Stimulated activated memory B cell treated with anti-CD40 and anti-IgM and Interleukin-4, amounts not matched to agents 10 μg/mL and 1 μg/mL and 100 μg/mL, for 72 hours (primary cell): ENCODE data around the gene PDE1A.

Experiments
- ATAC-seq: fragments of 150-1000 bp; cut with Tn5 transposase; 2 replicates; pipeline ENCODE4 v1.10.0; 2021
- H3K27ac Mint-ChIP-seq: one replicate; pipeline ENCODE4 v1.8.0; 2022; ENCODE audit warnings: mild to moderate bottlenecking, mixed read lengths
- H3K27me3 Mint-ChIP-seq: one replicate; pipeline ENCODE4 v1.8.0; 2022; ENCODE audit warnings: mixed read lengths
- H3K36me3 Mint-ChIP-seq: one replicate; pipeline ENCODE4 v1.8.0; 2022; ENCODE audit warnings: mixed read lengths
- H3K4me1 Mint-ChIP-seq: one replicate; pipeline ENCODE4 v1.8.0; 2022; ENCODE audit warnings: mixed read lengths
- H3K4me3 Mint-ChIP-seq: one replicate; pipeline ENCODE4 v1.8.0; 2022; ENCODE audit warnings: mild to moderate bottlenecking, moderate library complexity, mixed read lengths
- H3K9me3 Mint-ChIP-seq: one replicate; pipeline ENCODE4 v1.8.0; 2022; ENCODE audit warnings: mixed read lengths

Gene PDE1A

DNA sequence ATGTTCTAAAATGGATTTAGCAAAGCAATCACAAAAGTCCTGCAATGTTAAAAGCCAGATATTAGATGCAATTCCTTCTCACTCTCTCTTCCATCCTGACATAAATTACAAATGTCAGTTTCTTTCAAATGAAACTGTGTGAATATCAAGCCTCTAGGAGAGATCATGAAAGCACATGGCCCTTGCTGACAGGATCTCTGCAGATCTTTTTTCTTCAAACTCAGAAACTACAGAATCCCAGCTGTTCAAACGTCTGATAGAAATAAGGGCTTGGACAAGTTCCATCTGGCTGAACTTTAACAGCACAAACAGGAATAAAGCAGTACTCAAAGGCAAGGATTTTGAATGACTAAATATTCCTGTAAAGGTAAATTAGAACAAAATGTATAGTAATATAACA lies 47.6 kb downstream of the PDE1A start:
- Mint-ChIP-seq H3K36me3 (no peaks in the 10 kb centered on the region), H3K4me3 (no peak overlapping the region), H3K27me3 (no peaks in the 10 kb centered on the region), H3K27ac (no peak overlapping the region), H3K4me1 (no peaks in the 10 kb centered on the region), H3K9me3 (peaks cover 18% of the 10 kb centered on the region)
- no peak for ATAC-seq

DNA sequence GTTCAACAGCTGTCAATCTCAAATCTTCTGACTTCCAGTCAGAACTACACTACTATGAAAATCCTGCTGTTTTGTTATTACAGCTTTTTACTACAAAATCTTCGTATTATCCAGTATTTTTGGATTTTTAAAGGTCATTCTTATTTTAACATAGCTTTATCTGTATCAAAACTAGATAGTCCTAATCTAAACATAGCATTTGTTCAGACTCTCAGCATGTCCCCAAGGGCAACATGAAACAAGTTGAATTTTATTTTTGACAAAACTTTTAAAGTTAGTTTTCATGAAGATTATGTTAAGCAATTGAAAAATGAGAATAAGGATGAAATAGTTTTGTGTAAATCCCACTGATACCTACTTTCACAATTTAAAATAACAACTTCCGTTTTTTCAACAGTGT lies 48.1 kb downstream of the PDE1A start:
- no peak for ATAC-seq
- Mint-ChIP-seq H3K4me1 (no peaks in the 10 kb centered on the region), H3K36me3 (no peaks in the 10 kb centered on the region), H3K27me3 (no peaks in the 10 kb centered on the region), H3K9me3 (peaks cover 18% of the 10 kb centered on the region), H3K4me3 (no peak overlapping the region), H3K27ac (no peak overlapping the region)

DNA sequence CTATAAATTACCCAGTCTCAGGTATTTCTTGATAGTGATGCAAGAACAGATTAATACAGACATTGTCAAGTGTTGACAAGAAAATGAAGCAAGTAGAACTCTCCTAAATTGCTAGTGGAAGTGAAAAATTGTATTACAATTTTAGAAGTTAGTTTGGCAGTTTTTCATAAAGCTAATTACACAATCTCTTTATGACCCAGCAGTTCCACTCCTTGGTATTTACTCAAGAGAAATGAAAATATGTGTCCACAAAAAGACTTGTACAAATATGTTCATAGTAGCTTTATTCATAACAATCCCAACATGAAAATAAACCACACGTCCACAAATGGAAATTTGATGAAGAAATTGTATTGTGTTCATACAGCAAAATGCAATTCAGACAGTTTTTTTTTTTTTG lies 49.4 kb downstream of the PDE1A start:
- Mint-ChIP-seq H3K4me3 (no peak overlapping the region), H3K36me3 (no peaks in the 10 kb centered on the region), H3K4me1 (no peaks in the 10 kb centered on the region), H3K27me3 (no peaks in the 10 kb centered on the region), H3K9me3 (peaks cover 18% of the 10 kb centered on the region), H3K27ac (no peak overlapping the region)
- ATAC-seq = no peak

DNA sequence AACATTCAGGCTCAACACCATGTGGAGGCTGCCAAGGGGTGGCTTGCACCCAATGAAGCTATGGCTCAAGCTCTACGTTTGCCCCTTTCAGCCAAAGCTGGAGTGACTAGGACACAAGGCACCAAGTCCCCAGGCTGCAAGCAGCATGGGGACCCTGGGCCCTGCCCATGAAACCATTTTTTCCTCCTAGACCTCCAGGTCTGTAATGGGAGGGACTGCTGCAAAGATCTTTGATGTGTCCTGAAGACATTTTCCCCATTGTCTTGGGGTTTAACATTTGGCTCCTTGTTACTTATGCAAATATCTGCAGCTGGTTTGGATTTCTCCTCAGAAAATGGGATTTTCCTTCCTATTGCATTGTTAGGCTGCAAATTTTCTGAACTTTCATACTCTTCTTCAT lies 51.0 kb downstream of the PDE1A start:
- H3K9me3 Mint-ChIP-seq = peaks cover 18% of the 10 kb centered on the region

DNA sequence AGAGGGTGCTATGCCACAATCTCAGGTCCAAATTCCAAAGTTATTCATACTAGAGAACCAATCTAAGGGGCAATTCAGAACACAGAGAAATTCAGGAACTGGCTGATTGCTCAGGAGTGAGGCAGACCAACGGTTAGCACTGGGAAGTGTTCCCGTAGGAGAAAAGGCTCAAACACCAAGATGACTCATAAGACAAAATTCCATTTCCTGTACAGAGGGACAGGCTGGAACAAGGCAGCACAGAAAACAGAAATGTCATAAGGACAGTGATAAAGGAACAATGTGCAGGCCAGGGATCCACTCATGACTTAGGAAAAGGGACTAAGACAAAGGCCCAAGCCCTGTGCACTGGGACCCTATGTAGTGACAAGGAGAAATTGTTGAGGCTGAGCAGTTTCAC lies 54.2 kb downstream of the PDE1A start:
- H3K9me3 Mint-ChIP-seq = peaks cover 21% of the 10 kb centered on the region
- no peaks in the 10 kb centered on the region for H3K27me3 Mint-ChIP-seq
- no peak overlapping the region for H3K27ac Mint-ChIP-seq

More for the DNA sequence above, 51.0 kb downstream of the PDE1A start:
- no peak for ATAC-seq
- Mint-ChIP-seq H3K27me3 (no peaks in the 10 kb centered on the region), H3K36me3 (no peaks in the 10 kb centered on the region), H3K4me3 (no peak overlapping the region), H3K27ac (no peak overlapping the region), H3K4me1 (no peaks in the 10 kb centered on the region)

DNA sequence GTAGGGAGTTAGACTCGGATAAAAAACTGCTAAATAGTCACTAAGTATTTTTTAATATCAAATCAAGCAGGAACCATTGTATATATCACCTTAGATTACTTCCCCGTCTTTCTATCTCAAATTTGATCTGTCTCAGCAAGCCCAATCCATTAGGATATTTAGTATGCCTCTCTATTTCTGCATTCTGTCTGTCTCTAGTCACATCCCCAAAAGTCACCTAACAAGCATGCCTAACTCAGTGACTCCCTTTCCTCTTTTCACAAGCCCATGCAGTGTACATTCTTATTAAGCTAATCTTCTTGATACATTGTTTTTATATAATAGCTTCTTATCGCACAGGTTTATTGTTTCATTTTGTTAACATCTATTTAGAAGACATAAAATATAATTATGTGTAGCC lies 57.8 kb downstream of the PDE1A start:
- ATAC-seq = no peak
- Mint-ChIP-seq H3K36me3 (no peaks in the 10 kb centered on the region), H3K27ac (no peak overlapping the region), H3K27me3 (no peaks in the 10 kb centered on the region), H3K4me3 (no peak overlapping the region), H3K9me3 (peaks cover 7% of the 10 kb centered on the region), H3K4me1 (no peaks in the 10 kb centered on the region)

More for the DNA sequence above, 54.2 kb downstream of the PDE1A start:
- Mint-ChIP-seq H3K4me3 (no peak overlapping the region), H3K4me1 (no peaks in the 10 kb centered on the region), H3K36me3 (no peaks in the 10 kb centered on the region)
- ATAC-seq = no peak

DNA sequence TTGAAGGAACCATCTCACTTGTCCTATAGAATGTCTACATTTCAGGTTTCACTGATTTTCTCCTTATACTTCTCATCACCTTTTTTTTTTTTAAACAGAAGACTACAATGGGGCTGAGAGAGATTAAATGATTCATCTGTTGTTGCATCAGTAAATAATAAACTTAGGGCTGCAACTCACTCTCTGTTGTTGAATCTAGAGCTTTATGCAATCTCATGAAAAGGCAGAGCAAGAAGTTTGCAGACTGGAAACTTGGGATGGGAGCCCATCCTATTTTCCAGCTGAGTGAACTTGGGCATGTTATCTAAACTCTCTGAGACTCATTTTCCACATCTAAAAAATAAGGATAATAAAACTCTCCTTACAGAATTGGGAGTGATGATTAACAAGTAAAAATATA lies 58.4 kb downstream of the PDE1A start:
- Mint-ChIP-seq H3K4me3 (no peak overlapping the region), H3K4me1 (no peaks in the 10 kb centered on the region), H3K27ac (no peak overlapping the region), H3K9me3 (peaks cover 4% of the 10 kb centered on the region), H3K36me3 (no peaks in the 10 kb centered on the region), H3K27me3 (no peaks in the 10 kb centered on the region)
- ATAC-seq = no peak

DNA sequence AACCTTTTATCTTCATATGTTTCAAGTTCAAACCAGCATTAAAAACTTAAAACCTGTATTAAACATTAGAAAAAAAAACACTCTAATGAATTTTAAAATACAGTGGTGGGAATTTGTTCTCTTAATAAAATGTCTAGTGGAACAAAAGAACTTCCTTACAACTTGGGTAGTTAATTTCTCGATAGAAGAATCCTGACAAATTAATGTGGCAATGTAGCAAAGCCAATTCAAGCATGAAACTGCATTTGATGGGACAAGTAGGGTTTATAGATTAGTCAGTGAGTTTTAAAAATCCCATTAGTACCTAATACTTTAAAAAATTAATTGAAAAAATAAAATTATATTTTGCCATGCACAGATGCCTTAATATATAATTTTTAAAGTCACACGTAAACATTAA lies 59.4 kb downstream of the PDE1A start:
- Mint-ChIP-seq H3K27me3 (no peaks in the 10 kb centered on the region), H3K4me1 (no peaks in the 10 kb centered on the region), H3K36me3 (no peaks in the 10 kb centered on the region), H3K4me3 (no peak overlapping the region), H3K9me3 (peaks cover 3% of the 10 kb centered on the region), H3K27ac (no peak overlapping the region)
- ATAC-seq = no peak

DNA sequence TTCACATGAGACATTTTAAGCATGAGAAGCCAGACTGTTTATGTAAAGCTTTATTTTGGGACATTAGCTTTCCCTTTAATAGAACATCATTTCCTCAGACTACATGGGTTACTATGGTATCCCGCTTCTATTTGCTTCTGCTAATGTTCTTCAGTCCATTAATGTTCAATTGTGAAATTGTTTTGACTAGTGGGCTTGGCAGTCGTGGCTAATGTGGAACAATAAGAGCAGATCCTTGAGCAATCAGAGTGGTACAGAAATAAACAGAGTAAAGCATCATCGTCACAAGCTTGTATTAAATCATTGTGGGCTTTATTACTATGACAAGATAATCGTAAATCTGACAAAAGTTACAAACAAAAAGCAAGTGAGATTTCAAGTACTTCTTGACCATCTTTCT lies 60.2 kb downstream of the PDE1A start:
- peaks cover 3% of the 10 kb centered on the region for H3K9me3 Mint-ChIP-seq
- H3K27me3 Mint-ChIP-seq = no peaks in the 10 kb centered on the region
- no peaks in the 10 kb centered on the region for H3K4me1 Mint-ChIP-seq
- no peaks in the 10 kb centered on the region for H3K36me3 Mint-ChIP-seq
- H3K27ac Mint-ChIP-seq = no peak overlapping the region
- no peak overlapping the region for H3K4me3 Mint-ChIP-seq
- no peak for ATAC-seq

DNA sequence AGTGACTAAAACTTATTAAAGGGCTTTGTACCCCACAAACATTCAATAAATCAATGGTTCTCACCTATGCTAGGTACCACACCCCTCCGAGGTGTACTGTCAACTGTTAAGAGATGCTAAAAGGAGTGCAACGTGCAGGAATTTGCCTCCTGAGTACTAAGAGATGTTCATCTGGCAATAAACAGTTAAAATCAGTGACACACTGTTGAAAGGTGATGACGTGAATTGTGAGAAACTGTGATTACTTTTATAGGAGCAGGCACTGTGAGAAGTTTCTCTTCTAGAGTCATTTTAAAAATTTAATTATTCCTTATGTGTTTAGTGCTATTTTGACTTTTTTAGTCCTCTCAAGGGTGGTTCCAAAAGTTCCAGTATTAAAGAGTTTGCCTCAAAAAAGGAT lies 61.0 kb downstream of the PDE1A start:
- Mint-ChIP-seq H3K9me3 (peaks cover 3% of the 10 kb centered on the region), H3K4me1 (no peaks in the 10 kb centered on the region), H3K4me3 (no peak overlapping the region), H3K27ac (no peak overlapping the region), H3K27me3 (no peaks in the 10 kb centered on the region), H3K36me3 (no peaks in the 10 kb centered on the region)
- ATAC-seq = no peak

DNA sequence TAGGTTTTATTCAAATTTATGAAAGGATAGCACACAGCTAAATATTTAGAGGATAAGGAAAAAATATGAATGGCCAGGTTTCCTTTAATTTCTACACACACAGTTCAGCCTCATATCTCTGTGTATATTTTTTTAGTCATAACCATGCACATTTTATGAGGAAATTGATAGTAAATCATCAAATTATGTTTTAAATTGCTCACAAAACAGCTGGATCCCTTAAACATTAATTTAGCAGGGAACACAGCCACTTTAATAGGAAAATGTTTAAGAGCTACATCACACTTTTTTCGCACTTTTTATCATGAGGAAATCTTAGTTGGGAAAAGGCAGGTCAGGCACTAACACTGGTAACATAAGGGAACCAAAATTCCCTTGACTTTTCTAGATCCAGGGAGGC lies 65.4 kb downstream of the PDE1A start:
- Mint-ChIP-seq H3K27me3 (no peaks in the 10 kb centered on the region), H3K9me3 (no peaks in the 10 kb centered on the region), H3K36me3 (no peaks in the 10 kb centered on the region), H3K27ac (no peak overlapping the region), H3K4me3 (no peak overlapping the region), H3K4me1 (no peaks in the 10 kb centered on the region)
- ATAC-seq = no peak

DNA sequence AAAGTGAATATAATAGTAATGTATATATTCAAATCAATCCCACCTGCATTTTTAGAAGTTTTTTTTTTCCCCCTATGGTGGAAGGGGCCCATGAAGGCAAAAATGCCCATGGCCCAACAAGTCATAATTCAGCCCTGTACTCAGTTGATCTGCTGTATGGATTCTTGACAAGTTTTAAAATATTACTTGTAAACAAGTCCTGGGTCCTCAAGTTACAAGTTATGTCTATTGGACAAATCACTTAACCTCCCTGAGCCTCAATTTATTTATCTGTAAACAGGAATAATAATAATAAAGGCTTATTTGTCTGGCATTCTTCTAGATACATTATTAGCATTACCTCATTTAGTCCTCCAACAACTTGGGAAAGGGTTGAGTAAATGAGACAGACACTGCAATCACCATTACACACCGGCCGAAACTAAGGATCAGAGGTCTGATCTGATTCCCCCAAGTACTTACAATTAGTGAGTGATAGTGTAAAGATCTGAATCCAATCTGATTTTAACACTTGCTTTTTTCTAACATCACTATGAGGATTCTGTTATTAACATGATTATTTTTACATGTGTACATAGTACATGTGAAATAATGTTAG lies 66.1 kb downstream of the PDE1A start:
- no peaks in the 10 kb centered on the region for H3K4me1 Mint-ChIP-seq
- no peak overlapping the region for H3K27ac Mint-ChIP-seq
- H3K4me3 Mint-ChIP-seq = no peak overlapping the region
- no peak for ATAC-seq
- no peaks in the 10 kb centered on the region for H3K27me3 Mint-ChIP-seq
- H3K9me3 Mint-ChIP-seq = no peaks in the 10 kb centered on the region
- H3K36me3 Mint-ChIP-seq = no peaks in the 10 kb centered on the region

DNA sequence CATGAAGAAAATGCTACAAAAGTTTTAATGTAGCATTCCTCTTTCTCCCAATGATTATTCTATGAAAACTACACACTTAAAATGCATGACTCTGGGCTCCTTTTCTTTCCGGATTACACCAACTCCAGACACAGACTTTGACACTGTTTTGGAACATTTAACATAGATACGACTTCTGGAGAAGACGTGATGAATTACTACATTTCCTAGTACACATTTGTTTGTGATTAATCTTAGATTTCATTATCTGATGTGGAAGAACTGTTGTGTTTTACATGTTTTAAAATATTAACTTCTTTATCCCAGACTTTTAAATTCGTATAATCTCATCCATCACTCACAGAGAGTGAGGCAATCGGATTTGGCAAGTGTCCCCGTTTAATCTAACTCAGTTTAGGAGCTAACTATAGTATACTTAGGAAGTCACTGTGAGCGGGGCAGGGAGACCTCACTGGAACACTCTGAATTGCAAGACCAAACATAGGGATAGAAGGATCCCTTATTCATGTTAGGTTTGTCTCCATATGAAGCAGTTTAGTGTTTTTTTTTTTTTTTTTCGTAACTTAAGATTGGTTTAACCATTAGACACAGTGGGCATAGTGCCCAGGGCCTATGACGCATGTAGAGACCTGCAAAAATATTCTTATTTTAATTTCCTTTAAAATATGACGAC lies 66.7 kb downstream of the PDE1A start:
- ATAC-seq = no peak
- Mint-ChIP-seq H3K27ac (no peak overlapping the region), H3K36me3 (no peaks in the 10 kb centered on the region), H3K4me1 (no peaks in the 10 kb centered on the region), H3K9me3 (no peaks in the 10 kb centered on the region), H3K4me3 (no peak overlapping the region), H3K27me3 (no peaks in the 10 kb centered on the region)

DNA sequence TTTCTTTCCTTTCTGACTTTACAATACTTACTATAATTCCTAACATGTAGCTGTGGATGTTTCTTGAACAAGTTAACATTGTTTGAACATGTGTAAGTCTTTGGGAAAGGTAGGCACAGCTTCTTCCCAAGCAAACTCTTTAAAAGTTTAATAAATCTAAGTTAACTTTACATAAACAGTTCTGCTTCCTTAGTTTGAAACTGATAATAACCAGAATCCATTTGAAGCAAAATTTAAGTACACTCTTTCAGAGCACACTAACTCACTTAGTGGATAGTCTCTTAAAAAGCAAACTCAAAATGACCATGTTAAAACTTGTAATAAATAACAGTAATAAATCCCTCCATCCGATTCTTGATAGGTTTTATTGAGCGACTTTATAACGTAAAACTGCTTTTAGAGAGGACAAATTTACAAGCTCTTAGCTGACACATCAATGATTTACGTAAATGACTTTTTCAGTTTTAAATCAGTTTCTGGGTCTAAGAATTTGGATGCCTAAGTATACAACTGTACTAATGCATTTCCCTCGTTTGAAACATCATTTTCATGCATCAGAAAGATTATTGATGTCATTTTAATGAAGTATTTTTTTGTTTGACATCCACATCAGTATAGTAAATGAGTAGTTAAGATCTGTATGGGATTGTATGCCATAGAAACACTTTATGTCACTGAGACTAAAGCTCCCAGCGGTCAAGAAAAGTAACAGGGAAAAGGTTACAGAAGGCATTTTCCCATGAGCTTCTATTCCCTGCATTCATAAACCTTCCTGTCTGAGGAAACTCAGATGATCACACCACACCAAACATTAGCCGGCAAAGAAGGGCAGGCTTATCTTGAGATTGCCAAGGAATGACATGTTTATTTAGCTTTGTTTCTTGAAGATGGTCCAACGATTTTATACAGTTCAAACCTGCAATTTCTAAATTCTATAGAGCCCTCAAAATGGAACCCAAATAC lies 67.5 kb downstream of the PDE1A start:
- Mint-ChIP-seq H3K9me3 (no peaks in the 10 kb centered on the region), H3K27me3 (no peaks in the 10 kb centered on the region), H3K36me3 (no peaks in the 10 kb centered on the region), H3K27ac (no peak overlapping the region), H3K4me3 (no peak overlapping the region), H3K4me1 (no peaks in the 10 kb centered on the region)
- no peak for ATAC-seq

DNA sequence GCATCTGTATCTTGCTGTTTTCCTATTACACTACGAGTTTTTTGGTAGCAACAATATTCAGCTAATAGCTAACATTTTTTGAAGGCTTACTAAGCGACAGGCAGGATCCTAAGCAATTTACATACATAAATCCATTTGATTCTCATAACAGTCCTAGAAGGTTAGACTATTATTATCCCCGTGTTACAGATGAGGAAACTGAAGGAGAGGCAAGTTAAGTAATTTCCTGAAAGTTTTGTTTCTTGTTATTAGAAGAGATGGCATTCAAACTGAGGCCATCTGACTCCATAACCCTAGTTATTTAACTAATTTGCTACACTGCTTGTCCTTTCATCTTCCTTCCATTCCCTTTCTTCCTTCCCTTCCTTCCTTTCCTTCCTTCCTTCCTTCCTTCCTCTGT lies 68.2 kb downstream of the PDE1A start:
- no peak overlapping the region for H3K4me3 Mint-ChIP-seq
- no peaks in the 10 kb centered on the region for H3K36me3 Mint-ChIP-seq
- H3K27ac Mint-ChIP-seq = no peak overlapping the region
- no peaks in the 10 kb centered on the region for H3K27me3 Mint-ChIP-seq
- ATAC-seq = no peak
- H3K4me1 Mint-ChIP-seq = no peaks in the 10 kb centered on the region
- no peaks in the 10 kb centered on the region for H3K9me3 Mint-ChIP-seq

DNA sequence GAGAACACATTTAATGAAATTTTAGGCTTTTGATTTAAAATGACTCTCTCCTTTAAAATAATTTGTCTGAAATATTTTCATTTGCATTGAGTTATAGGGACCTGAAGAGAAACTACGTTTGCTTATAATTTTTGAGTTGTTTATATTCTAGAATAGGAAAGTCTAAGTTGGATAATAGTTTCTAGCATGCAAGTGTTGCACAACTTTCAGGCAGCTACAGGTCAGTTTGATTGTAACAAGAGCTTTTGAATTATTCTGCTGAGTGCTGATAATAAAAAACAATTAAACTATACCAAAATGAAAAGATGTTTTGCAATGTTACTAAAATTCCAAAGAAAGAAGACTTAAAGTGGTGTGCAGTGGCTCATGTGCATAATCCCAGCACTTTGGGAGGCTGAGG lies 71.0 kb downstream of the PDE1A start:
- H3K27ac Mint-ChIP-seq = no peak overlapping the region
- H3K4me1 Mint-ChIP-seq = no peaks in the 10 kb centered on the region
- H3K9me3 Mint-ChIP-seq = no peaks in the 10 kb centered on the region
- ATAC-seq = no peak
- H3K4me3 Mint-ChIP-seq = no peak overlapping the region
- H3K36me3 Mint-ChIP-seq = no peaks in the 10 kb centered on the region
- H3K27me3 Mint-ChIP-seq = no peaks in the 10 kb centered on the region
